Gastroesophageal sphincter (tissue), 3 donors: ENCODE data around the gene RANGRF.

ENCODE experiments used
- POLR2A ChIP-seq, 2 donors: fragments of 450-650 bp; IDR thresholded peaks; one replicate each; pipeline ENCODE4 v1.6.1; 2017; ENCODE audit warnings: antibody characterized with exemption in 2 of 2, mild to moderate bottlenecking in 2 of 2, moderate library complexity in 1 of 2
- POLR2AphosphoS5 ChIP-seq: sonication (generic); formaldehyde crosslinking; IDR thresholded peaks from one replicate; pipeline ENCODE4 v1.6.1; 2017; ENCODE audit warnings: antibody characterized with exemption
- TF ChIP-seq, protein P1 (sequence below), 4 experiments: fragments of 200-600 bp in 2 of 4; fragments of 450-650 bp in 2 of 4; sonication (generic) in 1 of 4; IDR thresholded peaks; one replicate each; pipeline ENCODE4 v1.5.1; 2017 to 2019; ENCODE audit warnings: antibody characterized with exemption in 4 of 4, mild to moderate bottlenecking in 2 of 4, moderate library complexity in 2 of 4

DNA sequence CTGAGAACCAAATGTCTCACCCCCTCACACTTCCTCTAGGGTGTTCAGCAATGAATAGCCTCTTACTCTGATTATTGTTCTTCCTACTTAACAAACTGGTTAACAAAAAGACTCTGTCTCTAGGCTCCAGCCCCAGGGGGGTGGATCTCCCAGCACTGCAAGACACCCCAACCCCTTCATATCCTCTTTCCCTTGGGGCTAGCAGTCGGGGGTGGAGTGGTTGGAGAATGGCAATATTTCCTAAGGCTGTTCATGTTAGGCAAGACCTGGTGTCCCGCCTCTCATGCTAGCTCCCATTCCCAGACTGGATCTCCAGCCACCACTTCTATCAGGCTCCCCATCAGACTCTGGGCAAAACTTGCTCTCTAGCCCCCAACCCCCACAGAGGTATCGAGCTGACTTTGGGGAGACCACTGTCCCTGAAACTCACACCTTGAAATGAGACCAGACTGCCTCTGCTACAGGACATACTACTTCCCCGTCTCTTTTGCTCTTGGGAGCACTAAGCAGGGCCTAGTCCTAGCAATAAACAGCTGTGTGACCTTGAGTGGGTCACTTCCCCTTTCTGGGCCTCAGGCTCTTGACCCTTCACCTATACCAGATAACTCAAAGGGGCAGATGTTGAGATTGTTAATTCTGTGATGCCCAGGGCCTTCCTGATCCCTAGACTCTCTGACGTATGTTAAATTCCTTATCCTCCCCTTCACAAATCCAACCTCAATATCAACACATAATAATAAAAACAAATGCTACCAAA, 4.3 kb downstream of the RANGRF start:
- TF ChIP-seq, protein P1, sequence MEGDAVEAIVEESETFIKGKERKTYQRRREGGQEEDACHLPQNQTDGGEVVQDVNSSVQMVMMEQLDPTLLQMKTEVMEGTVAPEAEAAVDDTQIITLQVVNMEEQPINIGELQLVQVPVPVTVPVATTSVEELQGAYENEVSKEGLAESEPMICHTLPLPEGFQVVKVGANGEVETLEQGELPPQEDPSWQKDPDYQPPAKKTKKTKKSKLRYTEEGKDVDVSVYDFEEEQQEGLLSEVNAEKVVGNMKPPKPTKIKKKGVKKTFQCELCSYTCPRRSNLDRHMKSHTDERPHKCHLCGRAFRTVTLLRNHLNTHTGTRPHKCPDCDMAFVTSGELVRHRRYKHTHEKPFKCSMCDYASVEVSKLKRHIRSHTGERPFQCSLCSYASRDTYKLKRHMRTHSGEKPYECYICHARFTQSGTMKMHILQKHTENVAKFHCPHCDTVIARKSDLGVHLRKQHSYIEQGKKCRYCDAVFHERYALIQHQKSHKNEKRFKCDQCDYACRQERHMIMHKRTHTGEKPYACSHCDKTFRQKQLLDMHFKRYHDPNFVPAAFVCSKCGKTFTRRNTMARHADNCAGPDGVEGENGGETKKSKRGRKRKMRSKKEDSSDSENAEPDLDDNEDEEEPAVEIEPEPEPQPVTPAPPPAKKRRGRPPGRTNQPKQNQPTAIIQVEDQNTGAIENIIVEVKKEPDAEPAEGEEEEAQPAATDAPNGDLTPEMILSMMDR (IDR thresholded peaks at IDR 0.05): no peak
- TF ChIP-seq POLR2A (IDR thresholded peaks at IDR 0.05): no peak
- no peak for TF ChIP-seq POLR2AphosphoS5
